Activated CD8-positive, alpha-beta memory T cell treated with anti-CD3 and anti-CD28 coated beads, Interleukin-2, amount 50 U/mL, for 48 hours (primary cell): ENCODE results near the gene NOMO2.
"Not testable (repeated sequence)": the region's sequence is repeated elsewhere in the genome, so short reads cannot be mapped to it uniquely, and the experiment has no call there.

Source experiments
- DNase-seq: peaks from one replicate; pipeline ENCODE4 v3.0.0-alpha.2; 2020

Gene NOMO2

GRCh38 chr16:18521445-18522181 is 40.3 kb downstream of the NOMO2 start:
- DNase-seq = not testable (repeated sequence)

DNA sequence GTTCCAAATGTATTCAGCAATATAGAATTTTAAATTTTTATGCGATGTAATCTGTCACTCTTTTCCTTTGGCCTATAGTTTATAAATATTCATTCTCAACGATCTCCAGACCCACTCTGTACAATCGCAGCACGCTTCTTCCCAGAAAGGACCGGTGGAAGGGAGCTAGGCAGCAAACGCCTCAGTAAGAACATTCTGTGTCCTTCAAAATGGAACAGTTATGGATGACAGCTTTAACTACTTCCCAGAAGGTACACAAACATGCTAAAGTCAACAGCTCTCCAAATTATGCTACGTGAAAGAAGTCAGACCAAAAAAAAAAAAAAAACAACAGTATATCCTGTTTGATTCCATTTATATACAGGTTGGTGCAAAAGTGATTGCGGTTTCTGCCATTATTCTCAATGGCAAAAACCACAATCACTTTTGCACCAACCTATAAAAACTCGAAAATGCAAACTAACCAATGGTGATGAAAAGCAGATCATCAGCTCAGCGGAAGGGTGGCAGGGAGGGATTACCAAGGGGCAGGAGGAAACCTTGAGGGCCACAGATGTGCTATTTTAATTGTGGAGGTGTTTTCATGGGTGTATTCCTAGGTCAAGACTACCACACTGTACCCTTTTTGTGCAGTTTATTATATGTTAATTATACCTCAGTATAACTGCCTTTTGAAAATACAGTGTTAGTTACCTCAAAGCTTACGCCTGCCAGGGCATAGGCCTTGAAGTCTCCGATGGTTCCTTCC is 43.2 kb downstream of the NOMO2 start:
- DNase-seq = not testable (repeated sequence)

- DNase-seq = not testable (repeated sequence)
Measured at GRCh38 chr16:18498430-18498829, 63.5 kb downstream of the NOMO2 start.

DNA sequence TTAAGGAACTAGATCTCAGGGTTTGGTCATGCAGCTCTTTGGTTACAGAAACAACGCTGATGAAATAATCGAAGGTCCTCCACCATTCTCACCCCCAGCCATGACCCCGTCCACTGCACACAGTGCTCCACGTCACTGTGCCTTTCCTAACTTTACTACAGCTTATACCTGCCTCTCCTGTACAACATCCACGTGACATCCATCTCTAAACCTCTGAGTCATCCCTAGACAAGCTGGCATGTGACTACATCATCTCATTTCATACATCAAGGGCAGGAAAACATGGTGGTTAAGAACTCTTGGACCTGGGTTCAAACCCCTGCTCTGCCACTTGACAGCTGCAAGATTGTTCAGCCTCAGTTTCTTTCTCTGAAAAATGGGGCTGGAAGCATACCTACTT is 64.9 kb downstream of the NOMO2 start:
- not testable (repeated sequence) for DNase-seq

GRCh38 chr16:18492118-18492897 is 69.6 kb downstream of the NOMO2 start:
- not testable (repeated sequence) for DNase-seq

- DNase-seq = not testable (repeated sequence)
Measured at GRCh38 chr16:18436025-18436424, 125.9 kb downstream of the NOMO2 start.

DNA sequence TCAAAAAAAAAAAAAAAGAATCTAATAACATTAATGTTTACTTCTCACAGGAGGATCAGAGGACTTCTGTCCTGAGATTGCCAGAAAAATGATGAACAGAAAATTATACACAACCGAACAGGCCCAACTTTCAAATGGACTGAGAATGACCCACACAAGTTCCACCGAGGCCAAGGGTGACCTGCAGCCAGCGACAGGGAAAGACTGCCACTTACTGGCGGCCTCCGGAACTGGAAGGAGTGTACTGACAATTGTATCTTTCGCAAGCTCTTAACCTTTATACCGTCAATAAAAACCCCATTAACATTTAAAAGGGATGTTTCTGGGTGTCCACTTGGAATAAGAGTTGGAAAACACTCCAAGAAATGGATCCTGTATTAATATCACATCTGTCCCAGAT is 146.1 kb downstream of the NOMO2 start:
- DNase-seq = not testable (repeated sequence)

GRCh38 chr16:18409532-18410293 is 152.2 kb downstream of the NOMO2 start:
- DNase-seq = not testable (repeated sequence)

DNA sequence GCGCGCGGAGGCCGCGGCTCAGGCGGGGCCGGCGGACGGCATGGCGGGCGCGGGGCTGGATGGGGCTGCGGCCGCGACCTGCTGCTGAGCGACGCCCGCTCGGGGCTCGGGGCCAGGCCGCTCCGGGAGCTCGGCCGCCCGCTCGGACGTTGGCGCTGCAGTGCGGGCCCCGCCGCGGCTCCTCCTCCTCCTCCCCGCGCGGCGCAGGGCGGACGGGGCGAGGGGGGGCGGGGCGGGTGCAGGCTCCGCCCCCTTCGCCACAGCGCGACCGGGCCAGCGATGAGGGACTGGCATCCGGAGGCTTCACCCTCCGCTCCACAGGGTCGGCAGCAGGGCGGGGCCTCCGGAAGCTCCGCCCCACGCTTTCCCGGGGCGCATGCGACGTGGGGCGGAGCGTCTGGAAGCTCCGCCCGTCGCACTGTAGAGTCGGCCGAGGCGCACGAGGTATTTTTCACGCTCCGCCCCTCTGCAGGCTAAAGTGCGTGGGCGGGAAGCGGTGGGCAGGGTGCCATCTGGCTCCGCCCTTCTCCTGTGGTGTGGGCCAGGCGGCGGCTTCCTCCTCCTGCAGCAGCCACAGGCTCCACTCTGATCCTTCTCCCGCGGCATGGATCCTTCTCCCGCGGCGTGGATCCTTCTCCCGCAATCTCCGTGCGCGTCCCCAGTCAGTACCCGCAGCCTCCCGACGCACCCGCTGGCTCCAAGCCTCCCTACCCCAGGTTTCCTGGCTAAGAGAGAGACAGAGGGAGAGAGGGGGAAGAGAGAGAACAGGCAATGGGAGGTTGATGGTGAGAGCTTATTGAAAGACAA is 159.8 kb downstream of the NOMO2 start:
- DNase-seq = not testable (repeated sequence)

DNA sequence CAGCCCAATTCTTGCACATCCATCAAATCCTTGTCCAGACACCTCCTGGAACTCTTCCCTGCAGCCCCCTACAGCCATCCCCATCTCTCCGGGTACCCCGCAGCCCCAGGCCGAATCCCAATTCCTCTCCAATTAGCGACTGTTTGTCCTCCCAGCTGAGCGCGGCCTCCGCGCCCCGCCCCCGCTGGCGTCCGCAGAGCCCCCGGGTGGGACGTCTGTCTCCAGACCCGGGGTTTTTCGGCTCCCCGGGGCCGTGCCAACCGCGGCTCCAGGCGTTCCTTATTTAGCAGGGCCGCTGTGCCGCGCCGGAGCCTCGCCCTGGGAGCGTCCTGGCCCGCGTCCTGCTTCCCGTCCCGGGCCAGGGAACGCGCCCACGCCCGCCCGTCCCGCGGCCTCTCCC is 160.7 kb downstream of the NOMO2 start:
- DNase-seq = peak; percentile 57

GRCh38 chr16:18394363-18394762 is 167.5 kb downstream of the NOMO2 start:
- DNase-seq = peak; percentile 46

DNA sequence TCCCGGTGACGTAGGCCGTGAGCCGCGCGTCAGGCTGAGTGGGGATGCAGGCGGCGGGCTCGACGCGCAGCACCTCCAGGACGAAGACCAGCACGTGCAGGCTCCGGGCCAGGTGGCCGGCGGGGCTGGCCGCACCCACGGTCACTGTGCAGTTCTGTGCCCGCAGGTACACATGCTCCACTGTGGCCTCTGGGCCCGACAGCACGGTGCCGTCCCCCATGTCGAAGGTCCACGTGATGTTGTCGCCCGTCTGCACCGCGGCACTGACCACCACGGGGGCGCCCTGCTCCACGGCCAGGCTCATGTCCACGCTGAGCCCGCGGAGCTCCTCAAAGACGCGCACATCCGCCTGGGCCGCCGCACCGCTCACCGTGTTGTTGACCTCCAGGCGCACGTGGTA is 174.1 kb downstream of the NOMO2 start:
- not testable (repeated sequence) for DNase-seq

DNA sequence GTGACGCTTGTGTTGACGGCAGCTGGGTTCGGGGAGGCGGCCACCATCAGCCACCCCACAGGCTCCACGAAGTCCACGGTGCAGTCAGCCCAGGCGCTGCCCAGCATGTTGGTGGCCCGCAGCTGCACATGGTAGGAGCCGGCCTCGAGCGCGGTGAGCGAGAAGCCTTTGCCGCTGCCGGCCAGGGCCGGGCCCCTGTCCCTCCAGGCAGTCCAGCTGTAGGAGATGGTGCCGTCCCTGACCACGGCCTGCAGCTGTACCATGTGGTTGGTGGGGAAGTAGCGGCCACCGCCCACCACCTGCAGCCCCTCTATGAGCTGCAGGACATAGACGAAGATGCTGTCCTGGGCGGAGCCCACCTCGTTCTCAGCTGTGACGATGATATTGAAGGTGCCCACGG is 175.4 kb downstream of the NOMO2 start:
- DNase-seq = not testable (repeated sequence)

- DNase-seq = not testable (repeated sequence)
Measured at GRCh38 chr16:18385285-18385684, 176.6 kb downstream of the NOMO2 start.

- DNase-seq = not testable (repeated sequence)
Measured at GRCh38 chr16:18384869-18385268, 177.0 kb downstream of the NOMO2 start.

GRCh38 chr16:18384098-18384636 is 177.7 kb downstream of the NOMO2 start:
- not testable (repeated sequence) for DNase-seq

GRCh38 chr16:18382696-18383095 is 179.2 kb downstream of the NOMO2 start:
- DNase-seq = not testable (repeated sequence)
